Loucy (cell line): Measurements from ENCODE around the gene PRTG.

ENCODE experiments used
- CTCF ChIP-seq: fragments of 200-600 bp; sonication (generic); conservative IDR thresholded peaks from 2 replicates; pipeline ENCODE4 v1.5.1; 2014; ENCODE audit warnings: mild to moderate bottlenecking, antibody characterized with exemption, low read length
- EZH2phosphoT487 ChIP-seq: fragments of 200-600 bp; IDR thresholded peaks from 2 replicates; pipeline ENCODE4 v1.6.1; 2018; ENCODE audit warnings: antibody characterized with exemption, mild to moderate bottlenecking, moderate library complexity, borderline replicate concordance

- TF ChIP-seq CTCF (no peak), EZH2phosphoT487 (no peak)
Observed at GRCh38 chr15:55618387-55618786, 124.6 kb downstream of the PRTG start.
